BJ (cell line): ENCODE measurements around the gene EPM2A. TPM values are rescaled to one million over a fixed set of nuclear protein-coding genes. Genes with fewer than 3 reads are reported as not detected.

Source experiments
- CTCF ChIA-PET: fragments of 350-600 bp; formaldehyde crosslinking; extraction: SDS; loops from one replicate; lab custom pipeline; 2021; ENCODE audit warnings: antibody characterized with exemption, inconsistent platforms; lab: Yijun Ruan, JAX
- POLR2A ChIA-PET: fragments of 300-600 bp; sonication (Branson Sonifier 250); formaldehyde crosslinking; extraction: SDS; loops from one replicate; lab custom pipeline; 2021; ENCODE audit warnings: antibody characterized with exemption; lab: Charles Lee
- DNase-seq: peaks from one replicate; pipeline ENCODE4 v3.0.0-alpha.2; 2011; ENCODE audit warnings: low read depth
- H3K27me3 ChIP-seq: 2 replicates; pipeline ENCODE4 v1.6.0; 2011; ENCODE audit warnings: low read length; ENCODE audit not compliant: control insufficient read depth, insufficient read depth
- H3K36me3 ChIP-seq: 2 replicates; pipeline ENCODE4 v1.5.1; 2011; ENCODE audit warnings: low read length; ENCODE audit not compliant: control insufficient read depth, insufficient read depth
- H3K4me3 ChIP-seq: 2 replicates; pipeline ENCODE4 v1.5.1; 2011; ENCODE audit warnings: low read depth, mild to moderate bottlenecking, control low read depth, low read length
- CTCF ChIP-seq: IDR thresholded peaks from 2 replicates; pipeline ENCODE4 v1.5.1; 2011; ENCODE audit warnings: low read depth, mild to moderate bottlenecking, control low read depth, inconsistent platforms, low read length, moderate library complexity; ENCODE audit not compliant: insufficient read depth
- polyA plus RNA-seq: library from polyadenylated mRNA; depleted of rRNA; stranded (reverse); fragments of >200 nt; gene quantifications from 2 replicates; pipeline ENCODE4 v1.2.3, GENCODE V29; 2011

The EPM2A gene
- polyA plus RNA-seq, 1 experiment: 6.5 TPM

- CTCF ChIA-PET: no interaction called here
- no peaks in the 10 kb centered on the region for H3K27me3 ChIP-seq
- H3K4me3 ChIP-seq: no peak overlapping the region
- TF ChIP-seq CTCF: no peak
- no peaks in the 10 kb centered on the region for H3K36me3 ChIP-seq
- no peak for DNase-seq
- POLR2A ChIA-PET: no interaction called here
Measured at GRCh38 chr6:145713773-145714172, 21.5 kb downstream of the EPM2A start.

DNA sequence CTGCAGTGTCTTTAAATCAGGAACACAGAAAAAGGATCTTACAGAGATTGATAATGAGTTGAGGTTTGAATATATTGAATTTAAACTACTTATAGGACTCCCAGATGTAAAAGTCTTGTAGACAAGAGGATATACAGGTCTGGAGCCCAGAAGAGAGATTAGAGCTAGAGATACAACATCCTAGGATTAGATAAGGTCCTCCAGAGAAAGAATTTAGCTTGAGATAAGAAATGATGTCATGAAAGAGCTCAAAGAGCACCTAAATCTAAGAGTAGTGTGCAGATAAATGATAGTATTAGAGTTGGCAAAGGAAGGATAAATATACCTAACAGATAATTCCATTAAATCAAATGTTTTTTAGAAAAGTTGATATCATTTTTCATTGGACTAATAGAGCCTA lies 23.9 kb downstream of the EPM2A start:
- Histone ChIP-seq H3K36me3 (no peaks in the 10 kb centered on the region), H3K4me3 (no peak overlapping the region), H3K27me3 (no peaks in the 10 kb centered on the region)
- CTCF ChIA-PET: no interaction called here
- POLR2A ChIA-PET: no interaction called here
- no peak for DNase-seq
- no peak for TF ChIP-seq CTCF

DNA sequence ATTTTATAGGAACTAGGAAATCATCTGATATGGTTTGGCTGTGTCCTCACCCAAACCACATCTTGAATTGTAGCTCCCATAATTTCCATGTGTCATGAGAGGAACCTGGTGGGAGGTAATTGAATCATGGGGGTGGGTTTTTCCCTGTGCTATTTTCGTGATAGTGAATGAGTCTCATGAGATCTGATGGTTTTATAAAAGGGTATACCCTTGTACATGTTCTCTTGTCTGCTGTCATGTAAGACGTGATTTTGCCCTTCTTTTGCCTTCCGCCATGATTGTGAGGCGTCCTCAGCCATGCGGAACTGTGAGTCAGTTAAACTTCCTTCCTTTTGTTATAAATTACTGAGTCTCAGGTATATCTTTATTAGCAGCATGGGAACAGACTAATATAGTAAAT lies 27.9 kb downstream of the EPM2A start:
- TF ChIP-seq CTCF: no peak
- Histone ChIP-seq H3K27me3 (no peaks in the 10 kb centered on the region), H3K36me3 (no peaks in the 10 kb centered on the region), H3K4me3 (no peak overlapping the region)
- CTCF ChIA-PET: no interaction called here
- POLR2A ChIA-PET: no interaction called here
- no peak for DNase-seq

DNA sequence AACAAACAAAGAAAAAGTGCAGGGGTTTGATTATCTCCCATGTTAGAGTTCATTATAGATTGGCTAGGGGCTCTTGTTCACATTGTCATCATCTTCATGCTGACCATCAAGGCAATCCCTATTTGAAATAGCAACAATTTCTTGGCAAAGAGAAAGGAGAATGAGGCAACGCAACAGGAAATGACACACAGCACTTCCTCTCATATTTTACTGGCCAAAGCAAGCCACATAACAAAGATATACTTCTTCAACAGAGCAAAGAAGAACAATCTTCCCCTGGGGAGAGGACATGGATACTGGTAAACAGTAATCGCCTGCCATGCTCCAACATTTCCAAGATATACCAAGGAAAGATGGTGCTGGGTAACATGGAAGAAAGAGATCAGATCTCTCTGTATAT lies 29.8 kb downstream of the EPM2A start:
- no peak overlapping the region for H3K4me3 ChIP-seq
- no peak for DNase-seq
- CTCF ChIA-PET: no interaction called here
- no peaks in the 10 kb centered on the region for H3K36me3 ChIP-seq
- POLR2A ChIA-PET: no interaction called here
- no peaks in the 10 kb centered on the region for H3K27me3 ChIP-seq
- no peak for TF ChIP-seq CTCF

DNA sequence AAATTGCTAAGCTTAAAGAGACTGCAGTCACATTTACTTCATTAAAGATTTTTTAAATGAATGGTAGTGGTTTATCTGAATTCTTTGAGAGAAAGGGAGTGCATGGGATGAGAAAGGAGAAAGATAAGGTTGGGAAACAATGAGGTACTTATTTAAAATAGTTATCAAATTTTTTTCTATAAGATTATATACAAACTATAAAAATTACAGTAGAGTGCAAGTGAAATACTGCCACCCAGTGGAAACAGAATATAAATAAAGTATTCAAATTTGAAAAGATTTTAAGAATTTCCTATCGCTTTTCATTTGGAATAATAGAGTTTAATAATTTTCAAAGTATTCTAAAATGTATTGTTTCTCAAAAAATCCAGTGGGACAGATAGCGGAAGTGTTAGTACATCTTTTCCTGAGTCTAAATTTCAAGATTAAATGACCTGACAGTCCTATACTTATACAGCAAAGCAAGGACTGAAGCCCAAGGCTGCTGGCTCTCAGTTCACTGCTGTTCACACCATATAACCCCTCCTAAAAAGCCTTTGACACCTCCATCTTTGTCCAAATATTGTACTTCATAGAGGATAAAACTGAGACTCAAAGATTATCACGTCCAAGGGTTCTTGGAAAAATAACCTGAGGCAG lies 31.1 kb downstream of the EPM2A start:
- POLR2A ChIA-PET: no interaction called here
- Histone ChIP-seq H3K27me3 (no peaks in the 10 kb centered on the region), H3K4me3 (no peak overlapping the region), H3K36me3 (no peaks in the 10 kb centered on the region)
- peak; percentile 35; the same call in 1 of the 2 replicates for TF ChIP-seq CTCF
- CTCF ChIA-PET: interaction anchor here (0.6 to 1.5 kb wide), 12 partner anchors 11 to 1123 kb away, joined by 3 to 11 read pairs (median 3); no protein-coding TSS in a partner anchor
- DNase-seq: no peak
